ENCODE data around the gene LRRC71.

GRCh38 chr1:156928043-156928602, 7.7 kb downstream of the LRRC71 start:
- no peak for TF ChIP-seq GATA2 (IDR thresholded peaks at IDR 0.05; ENCODE audit: low read depth, low read length)
- TF ChIP-seq GATA3 (IDR thresholded peaks at IDR 0.05; ENCODE audit: low read depth, low read length), result no peak

All from SH-SY5Y (cell line).